GM13976 (cell line): ENCODE measurements around the gene ACAD9.

Source experiments
- DNase-seq: peaks from one replicate; pipeline ENCODE4 v3.0.0; 2012; ENCODE audit warnings: low spot score
- in situ Hi-C: fragments of 300-500 bp; cut with MboI; formaldehyde crosslinking; loops from one replicate; pipeline ENCODE4 v1.12.0; 2022; ENCODE audit warnings: low sequenced_read_pairs, mixed read lengths, inconsistent platforms; ENCODE audit not compliant: unreplicated experiment
- TF ChIP-seq, protein P1 (sequence below): IDR thresholded peaks from 2 replicates; pipeline ENCODE4 v1.5.1; 2012; ENCODE audit warnings: borderline replicate concordance, mild to moderate bottlenecking; ENCODE audit not compliant: insufficient read depth; ENCODE audit errors: extremely low read depth, missing control alignments, control extremely low read depth

ACAD9 gene

GRCh38 chr3:128872282-128872681, 7.1 kb upstream of the ACAD9 start:
- no peak for DNase-seq
- in situ Hi-C loops, result no loop called here
- TF ChIP-seq, protein P1, sequence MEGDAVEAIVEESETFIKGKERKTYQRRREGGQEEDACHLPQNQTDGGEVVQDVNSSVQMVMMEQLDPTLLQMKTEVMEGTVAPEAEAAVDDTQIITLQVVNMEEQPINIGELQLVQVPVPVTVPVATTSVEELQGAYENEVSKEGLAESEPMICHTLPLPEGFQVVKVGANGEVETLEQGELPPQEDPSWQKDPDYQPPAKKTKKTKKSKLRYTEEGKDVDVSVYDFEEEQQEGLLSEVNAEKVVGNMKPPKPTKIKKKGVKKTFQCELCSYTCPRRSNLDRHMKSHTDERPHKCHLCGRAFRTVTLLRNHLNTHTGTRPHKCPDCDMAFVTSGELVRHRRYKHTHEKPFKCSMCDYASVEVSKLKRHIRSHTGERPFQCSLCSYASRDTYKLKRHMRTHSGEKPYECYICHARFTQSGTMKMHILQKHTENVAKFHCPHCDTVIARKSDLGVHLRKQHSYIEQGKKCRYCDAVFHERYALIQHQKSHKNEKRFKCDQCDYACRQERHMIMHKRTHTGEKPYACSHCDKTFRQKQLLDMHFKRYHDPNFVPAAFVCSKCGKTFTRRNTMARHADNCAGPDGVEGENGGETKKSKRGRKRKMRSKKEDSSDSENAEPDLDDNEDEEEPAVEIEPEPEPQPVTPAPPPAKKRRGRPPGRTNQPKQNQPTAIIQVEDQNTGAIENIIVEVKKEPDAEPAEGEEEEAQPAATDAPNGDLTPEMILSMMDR, result no peak

- TF ChIP-seq, protein P1, result no peak
- DNase-seq, result no peak
- in situ Hi-C loops, result no loop called here
Observed at GRCh38 chr3:128872744-128873143, 6.7 kb upstream of the ACAD9 start.

DNA sequence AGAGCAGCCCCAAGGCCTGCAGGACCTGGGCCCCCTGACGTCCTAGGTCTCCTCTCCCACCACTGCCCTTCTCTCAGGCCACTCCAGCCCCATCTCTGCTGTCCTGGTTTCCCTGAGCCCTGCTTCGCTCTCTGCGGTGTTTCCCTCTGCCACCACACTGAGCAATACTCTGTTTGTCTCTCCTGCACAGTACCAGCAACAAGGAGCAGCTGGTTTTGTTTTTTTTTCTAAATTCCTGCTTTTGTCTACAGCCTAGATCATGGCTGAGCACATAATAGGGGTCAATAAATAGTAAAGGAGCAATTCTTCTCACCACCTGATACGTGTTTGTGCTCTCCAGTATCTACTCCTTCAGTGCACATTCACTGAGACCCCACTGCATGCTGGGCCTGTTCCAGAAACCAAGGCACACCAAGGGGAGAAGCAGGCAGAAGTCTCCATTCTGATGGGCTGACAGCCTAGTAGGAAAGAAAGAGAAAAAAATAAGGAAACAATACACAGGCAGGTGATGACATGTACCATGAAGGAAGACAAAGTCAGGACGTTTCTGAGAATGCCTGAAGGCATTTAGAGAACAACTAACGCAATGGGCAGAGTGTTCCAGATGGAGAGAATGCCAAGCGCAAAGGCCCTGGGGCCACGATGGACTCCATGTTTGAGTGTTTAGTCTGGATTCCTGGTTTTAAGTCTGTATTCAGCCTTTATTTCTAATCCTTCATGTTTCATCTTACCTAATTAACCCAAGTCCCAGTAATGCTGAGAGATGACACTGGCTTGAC, 6.0 kb upstream of the ACAD9 start:
- DNase-seq, result no peak
- TF ChIP-seq, protein P1, result no peak
- in situ Hi-C loops, result no loop called here

GRCh38 chr3:128874481-128875180, 4.8 kb upstream of the ACAD9 start:
- DNase-seq, result no peak
- in situ Hi-C loops, result no loop called here
- TF ChIP-seq, protein P1, result no peak

GRCh38 chr3:128875556-128876120, 3.8 kb upstream of the ACAD9 start:
- no peak for DNase-seq

DNA sequence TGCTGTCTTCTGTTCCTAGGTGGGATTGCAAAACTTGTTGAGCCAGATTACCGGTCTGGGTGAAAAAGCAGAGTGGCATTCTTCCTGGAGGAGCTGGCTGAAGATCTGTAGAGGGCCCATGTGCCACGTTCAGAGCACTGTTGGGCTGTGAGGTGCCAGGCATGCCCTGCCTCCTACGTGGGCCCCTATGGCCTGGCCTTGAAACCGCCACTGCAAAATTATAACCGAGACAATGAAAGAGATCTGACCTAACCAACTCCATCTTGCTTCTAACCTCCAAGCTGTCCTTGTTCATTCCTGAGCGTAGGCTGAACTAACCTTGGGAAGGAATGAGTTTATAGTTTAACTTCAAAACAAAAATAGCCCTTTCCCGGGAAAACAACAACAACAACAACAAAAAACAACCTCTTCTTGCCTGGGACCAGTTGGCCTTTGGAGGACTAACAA, 1.4 kb upstream of the ACAD9 start:
- DNase-seq, result no peak
- TF ChIP-seq, protein P1, result no peak
- in situ Hi-C loops, result no loop called here

More at GRCh38 chr3:128875556-128876120, 3.8 kb upstream of the ACAD9 start:
- TF ChIP-seq, protein P1, result peak; percentile 19
- in situ Hi-C loops, result no loop called here
